ENCODE results near the gene DUSP3. TPM values are rescaled to one million over a fixed set of nuclear protein-coding genes. Genes with fewer than 3 reads are reported as not detected.
"Not testable (repeated sequence)": the region's sequence is repeated elsewhere in the genome, so short reads cannot be mapped to it uniquely, and the experiment has no call there.

Gene DUSP3
- total and polyA plus RNA-seq, 7 experiments from 2014 or later: 5.4 to 31.0 (median 9.6) TPM

DNA sequence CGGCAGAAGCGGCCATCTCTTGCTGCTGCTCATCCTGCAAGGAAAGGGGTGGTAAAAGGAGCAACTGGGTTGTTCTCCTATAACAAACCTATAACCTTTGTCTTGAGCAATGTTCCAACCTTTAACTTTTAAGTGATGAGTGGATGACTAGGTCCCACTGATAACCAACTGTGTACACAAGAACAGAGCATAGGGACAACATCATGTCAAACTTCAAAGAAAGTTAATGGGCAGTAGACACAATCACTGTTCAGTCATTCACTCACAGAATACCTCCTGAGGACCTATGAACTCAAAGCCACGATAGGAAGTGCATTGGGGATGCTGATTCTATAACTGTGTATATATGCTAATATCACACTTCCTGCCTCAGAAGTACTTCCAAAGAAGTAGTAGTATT is 23.1 kb upstream of the DUSP3 start:
- no peak overlapping the region for H3K4me3 ChIP-seq (ENCODE audit: low read length)
- Mint-ChIP-seq H3K27me3 (peaks cover 9 to 46% (median 17%) of the 10 kb centered on the region in 5 donors), H3K36me3 (no peaks in the 10 kb centered on the region), H3K4me3 (no peak overlapping the region), H3K9me3 (no peaks in the 10 kb centered on the region), H3K4me1 (no peaks in the 10 kb centered on the region), H3K27ac (no peak overlapping the region)
- intact Hi-C loops (cut with micrococcal nuclease): no loop called here
- no peaks in the 10 kb centered on the region for H3K9me3 ChIP-seq (ENCODE audit: control insufficient read depth in 2 of 3, low read length in 3 of 3)
- POLR2A ChIA-PET: no interaction called here
- DNase-seq (no peak), ATAC-seq (no peak)
- no peaks in the 10 kb centered on the region for H3K4me1 ChIP-seq (ENCODE audit: control insufficient read depth in 2 of 2, insufficient read depth in 2 of 2, low read length in 2 of 2)
- H3K36me3 ChIP-seq (ENCODE audit: control insufficient read depth in 2 of 3, insufficient read depth in 3 of 3, low read length in 3 of 3): no peaks in the 10 kb centered on the region
- H3K27ac ChIP-seq (ENCODE audit: low read depth, low read length): no peak overlapping the region
- CTCF ChIA-PET: no interaction called here
- H3K27me3 ChIP-seq (ENCODE audit: control insufficient read depth in 2 of 2, insufficient read depth in 2 of 2, low read length in 2 of 2): no peaks in the 10 kb centered on the region

DNA sequence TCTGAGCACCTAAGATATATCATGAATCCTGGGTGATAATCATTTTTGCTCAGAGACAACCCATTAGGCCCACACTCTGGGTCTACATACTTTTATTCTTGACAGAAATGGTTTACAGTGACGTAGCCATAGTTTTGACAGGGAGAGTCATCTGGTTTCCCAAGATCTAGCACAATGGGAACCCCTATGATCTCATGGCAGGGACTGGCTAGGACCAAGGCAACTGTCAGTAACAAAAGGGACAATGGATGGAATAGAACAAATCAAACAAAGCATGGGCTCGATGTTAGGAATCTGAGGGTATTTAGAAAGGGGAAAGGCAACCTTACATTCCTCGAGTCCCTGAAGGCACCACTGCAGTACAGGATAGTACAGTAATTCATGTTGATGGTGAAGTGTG is 22.0 kb upstream of the DUSP3 start:
- Histone ChIP-seq H3K9me3 (ENCODE audit: control insufficient read depth in 2 of 3, low read length in 3 of 3) (no peaks in the 10 kb centered on the region), H3K27ac (ENCODE audit: low read depth, low read length) (no peak overlapping the region), H3K27me3 (ENCODE audit: control insufficient read depth in 2 of 2, insufficient read depth in 2 of 2, low read length in 2 of 2) (no peaks in the 10 kb centered on the region), H3K36me3 (ENCODE audit: control insufficient read depth in 2 of 3, insufficient read depth in 3 of 3, low read length in 3 of 3) (no peaks in the 10 kb centered on the region), H3K4me1 (ENCODE audit: control insufficient read depth in 2 of 2, insufficient read depth in 2 of 2, low read length in 2 of 2) (no peaks in the 10 kb centered on the region), H3K4me3 (ENCODE audit: low read length) (no peak overlapping the region)
- no peak overlapping the region for H3K4me3 Mint-ChIP-seq
- no peak overlapping the region for H3K27ac Mint-ChIP-seq
- no peaks in the 10 kb centered on the region for H3K36me3 Mint-ChIP-seq
- ChIA-PET POLR2A (no interaction called here), CTCF (no interaction called here)
- no peak for DNase-seq
- H3K4me1 Mint-ChIP-seq: no peaks in the 10 kb centered on the region
- no peaks in the 10 kb centered on the region for H3K9me3 Mint-ChIP-seq
- no peak for ATAC-seq
- H3K27me3 Mint-ChIP-seq: peaks cover 9 to 54% (median 18%) of the 10 kb centered on the region in 5 donors
- intact Hi-C loops (cut with micrococcal nuclease): no loop called here

DNA sequence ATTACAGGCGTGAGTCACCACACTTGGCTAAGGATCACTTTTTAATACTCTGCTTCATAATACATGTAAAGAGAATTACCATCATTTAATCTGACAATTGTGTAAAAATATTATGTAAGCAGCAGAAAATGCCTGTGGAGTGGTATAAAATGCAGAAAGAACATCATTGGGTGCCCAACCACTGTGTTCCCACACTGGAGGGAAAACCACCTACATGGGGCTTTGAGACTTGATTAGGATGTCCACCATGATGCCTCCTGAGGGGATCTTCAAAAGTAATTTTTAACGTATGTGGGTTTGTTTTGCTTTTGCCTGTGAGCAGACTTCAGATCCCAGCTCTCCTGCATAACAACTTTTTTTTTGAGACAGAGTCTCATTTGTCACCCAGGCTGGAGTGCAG is 20.3 kb upstream of the DUSP3 start:
- POLR2A ChIA-PET: no interaction called here
- H3K4me3 Mint-ChIP-seq: no peak overlapping the region
- H3K9me3 Mint-ChIP-seq: no peaks in the 10 kb centered on the region
- H3K27me3 Mint-ChIP-seq: peaks cover 6 to 51% (median 18%) of the 10 kb centered on the region in 5 donors
- no peak overlapping the region for H3K27ac Mint-ChIP-seq
- no peak for ATAC-seq
- Histone ChIP-seq H3K27ac (ENCODE audit: low read depth, low read length) (no peak overlapping the region), H3K4me1 (ENCODE audit: control insufficient read depth in 2 of 2, insufficient read depth in 2 of 2, low read length in 2 of 2) (no peaks in the 10 kb centered on the region), H3K9me3 (ENCODE audit: control insufficient read depth in 2 of 3, low read length in 3 of 3) (no peaks in the 10 kb centered on the region), H3K36me3 (ENCODE audit: control insufficient read depth in 2 of 3, insufficient read depth in 3 of 3, low read length in 3 of 3) (no peaks in the 10 kb centered on the region), H3K27me3 (ENCODE audit: control insufficient read depth in 2 of 2, insufficient read depth in 2 of 2, low read length in 2 of 2) (no peaks in the 10 kb centered on the region), H3K4me3 (ENCODE audit: low read length) (no peak overlapping the region)
- CTCF ChIA-PET: no interaction called here
- DNase-seq: no peak
- no peaks in the 10 kb centered on the region for H3K36me3 Mint-ChIP-seq
- intact Hi-C loops (cut with micrococcal nuclease): no loop called here
- H3K4me1 Mint-ChIP-seq: no peaks in the 10 kb centered on the region

DNA sequence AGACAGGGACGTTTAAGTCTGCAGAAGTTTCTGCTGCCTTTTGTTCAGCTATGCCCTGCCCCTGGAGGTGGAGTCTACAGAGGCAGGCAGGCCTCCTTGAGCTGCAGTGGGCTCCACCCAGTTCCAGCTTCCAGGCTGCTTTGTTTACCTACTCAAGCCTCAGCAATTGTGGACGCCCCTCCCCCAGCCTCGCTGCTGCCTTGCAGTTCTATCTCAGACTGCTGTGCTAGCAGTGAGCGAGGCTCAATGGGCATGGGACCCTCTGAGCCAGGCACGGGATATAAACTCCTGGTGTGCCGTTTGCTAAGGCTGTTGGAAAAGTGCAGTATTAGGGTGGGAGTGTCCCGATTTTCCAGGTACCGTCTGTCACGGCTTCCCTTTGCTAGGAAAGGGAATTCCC is 19.2 kb upstream of the DUSP3 start:
- H3K27me3 ChIP-seq (ENCODE audit: control insufficient read depth in 2 of 2, insufficient read depth in 2 of 2, low read length in 2 of 2); H3K27ac Mint-ChIP-seq; H3K4me3 ChIP-seq (ENCODE audit: low read length); H3K27ac ChIP-seq (ENCODE audit: low read depth, low read length); H3K4me1 ChIP-seq (ENCODE audit: control insufficient read depth in 2 of 2, insufficient read depth in 2 of 2, low read length in 2 of 2); ATAC-seq; H3K36me3 ChIP-seq (ENCODE audit: control insufficient read depth in 2 of 3, insufficient read depth in 3 of 3, low read length in 3 of 3); H3K36me3 Mint-ChIP-seq; intact Hi-C loops (cut with micrococcal nuclease); H3K9me3 Mint-ChIP-seq; POLR2A ChIA-PET; H3K4me3 Mint-ChIP-seq; H3K4me1 Mint-ChIP-seq; H3K9me3 ChIP-seq (ENCODE audit: control insufficient read depth in 2 of 3, low read length in 3 of 3); DNase-seq; CTCF ChIA-PET: not testable (repeated sequence)
- peaks cover 6 to 47% (median 13%) of the 10 kb centered on the region in 5 donors for H3K27me3 Mint-ChIP-seq

DNA sequence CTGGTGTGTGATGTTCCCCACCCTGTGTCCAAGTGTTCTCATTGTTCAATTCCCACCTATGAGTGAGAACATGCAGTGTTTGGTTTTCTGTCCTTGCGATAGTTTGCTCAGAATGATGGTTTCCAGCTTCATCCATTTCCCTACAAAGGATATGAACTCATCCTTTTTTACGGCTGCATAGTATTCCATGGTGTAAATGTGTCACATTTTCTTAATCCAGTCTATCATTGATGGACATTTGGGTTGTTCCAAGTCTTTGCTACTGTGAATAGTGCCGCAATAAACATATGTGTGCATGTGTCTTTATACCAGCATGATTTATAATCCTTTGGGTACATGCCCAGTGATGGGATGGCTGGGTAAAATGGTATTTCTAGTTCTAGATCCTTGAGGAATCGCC is 13.9 kb upstream of the DUSP3 start:
- ATAC-seq: not testable (repeated sequence)
- CTCF ChIA-PET: interaction anchor here (0.6 kb wide), 1 partner anchor 26 kb away, joined by 3 read pairs; no protein-coding TSS in a partner anchor

DNA sequence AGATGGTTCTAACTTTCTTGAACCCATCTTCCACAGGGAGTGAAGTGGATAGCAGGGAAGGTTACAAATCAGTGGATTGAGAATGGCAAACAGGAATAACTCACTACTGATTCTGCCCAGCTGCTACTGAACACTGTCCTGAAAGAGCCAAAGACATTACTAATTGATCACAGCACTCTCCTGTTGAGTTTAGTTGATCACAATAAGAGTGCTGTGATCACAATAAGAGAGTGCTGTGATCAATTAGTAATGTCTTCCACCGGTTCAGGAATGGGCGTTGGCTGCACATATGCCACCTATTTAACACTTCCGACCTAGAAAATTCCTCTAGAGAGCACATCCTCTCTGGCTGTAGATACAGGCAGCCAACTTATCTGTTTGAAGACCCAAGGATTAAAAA is 12.8 kb upstream of the DUSP3 start:
- Mint-ChIP-seq H3K27ac (no peak overlapping the region), H3K27me3 (peaks cover 0 to 38% (median 6%) of the 10 kb centered on the region in 5 donors), H3K4me1 (peaks cover 0 to 9% (median 4%) of the 10 kb centered on the region in 7 donors), H3K4me3 (no peak overlapping the region), H3K9me3 (peaks cover 0 to 7% (median 0%) of the 10 kb centered on the region in 11 donors), H3K36me3 (no peaks in the 10 kb centered on the region)
- H3K4me3 ChIP-seq (ENCODE audit: low read length): no peak overlapping the region
- no peak overlapping the region for H3K27ac ChIP-seq (ENCODE audit: low read depth, low read length)
- ATAC-seq: no peak
- H3K9me3 ChIP-seq (ENCODE audit: control insufficient read depth in 2 of 3, low read length in 3 of 3): no peaks in the 10 kb centered on the region
- no peaks in the 10 kb centered on the region for H3K36me3 ChIP-seq (ENCODE audit: control insufficient read depth in 2 of 3, insufficient read depth in 3 of 3, low read length in 3 of 3)
- ChIA-PET POLR2A (no interaction called here), CTCF (no interaction called here)
- intact Hi-C loops (cut with micrococcal nuclease): no loop called here
- DNase-seq: no peak
- H3K27me3 ChIP-seq (ENCODE audit: control insufficient read depth in 2 of 2, insufficient read depth in 2 of 2, low read length in 2 of 2): no peaks in the 10 kb centered on the region
- no peaks in the 10 kb centered on the region for H3K4me1 ChIP-seq (ENCODE audit: control insufficient read depth in 2 of 2, insufficient read depth in 2 of 2, low read length in 2 of 2)

More for the DNA sequence above, 13.9 kb upstream of the DUSP3 start:
- DNase-seq; H3K4me3 Mint-ChIP-seq; H3K4me1 ChIP-seq (ENCODE audit: control insufficient read depth in 2 of 2, insufficient read depth in 2 of 2, low read length in 2 of 2); H3K36me3 ChIP-seq (ENCODE audit: control insufficient read depth in 2 of 3, insufficient read depth in 3 of 3, low read length in 3 of 3); H3K27me3 ChIP-seq (ENCODE audit: control insufficient read depth in 2 of 2, insufficient read depth in 2 of 2, low read length in 2 of 2); H3K27ac ChIP-seq (ENCODE audit: low read depth, low read length); H3K9me3 Mint-ChIP-seq; H3K4me1 Mint-ChIP-seq; H3K4me3 ChIP-seq (ENCODE audit: low read length); H3K9me3 ChIP-seq (ENCODE audit: control insufficient read depth in 2 of 3, low read length in 3 of 3); POLR2A ChIA-PET; H3K27ac Mint-ChIP-seq; H3K36me3 Mint-ChIP-seq; intact Hi-C loops (cut with micrococcal nuclease): not testable (repeated sequence)
- H3K27me3 Mint-ChIP-seq: peaks cover 6 to 39% (median 9%) of the 10 kb centered on the region in 5 donors

DNA sequence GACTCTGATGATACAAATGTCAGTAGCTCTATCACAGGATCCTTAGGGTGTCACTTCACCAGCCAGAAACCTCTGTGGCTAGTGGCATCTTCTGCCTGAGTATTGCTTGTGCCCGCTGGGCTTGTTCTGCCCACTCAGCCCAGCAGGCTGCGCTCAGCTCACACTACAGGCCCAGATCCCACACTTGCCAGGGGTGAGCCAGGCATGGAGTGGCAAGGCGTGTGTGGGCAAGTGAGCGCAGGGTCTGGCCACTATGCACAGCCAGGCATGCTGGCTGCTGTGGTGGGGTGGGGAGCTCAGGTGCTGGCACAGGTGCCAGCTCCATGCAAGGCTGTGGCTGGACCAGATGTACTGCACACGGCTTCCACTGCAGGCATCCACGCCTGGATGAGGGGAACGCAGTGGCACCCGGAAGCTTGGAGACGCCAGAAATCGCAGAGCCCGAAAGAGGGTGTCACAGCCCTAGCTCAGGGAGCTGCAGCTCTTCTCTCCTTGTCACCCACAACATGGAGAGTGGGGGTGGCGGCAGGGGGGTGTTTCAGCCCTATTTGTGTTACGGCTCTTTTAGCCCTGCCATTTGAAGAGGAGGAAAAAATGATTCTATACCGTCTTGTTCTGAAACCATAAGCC is 11.6 kb upstream of the DUSP3 start:
- POLR2A ChIA-PET: no interaction called here
- H3K27me3 ChIP-seq (ENCODE audit: control insufficient read depth in 2 of 2, insufficient read depth in 2 of 2, low read length in 2 of 2): no peaks in the 10 kb centered on the region
- no peaks in the 10 kb centered on the region for H3K9me3 ChIP-seq (ENCODE audit: control insufficient read depth in 2 of 3, low read length in 3 of 3)
- H3K36me3 ChIP-seq (ENCODE audit: control insufficient read depth in 2 of 3, insufficient read depth in 3 of 3, low read length in 3 of 3): no peaks in the 10 kb centered on the region
- Mint-ChIP-seq H3K9me3 (peaks cover 0 to 7% (median 0%) of the 10 kb centered on the region in 11 donors), H3K36me3 (no peaks in the 10 kb centered on the region), H3K4me3 (no peak overlapping the region), H3K4me1 (peaks cover 0 to 9% (median 4%) of the 10 kb centered on the region in 7 donors), H3K27me3 (peaks cover 0 to 31% (median 4%) of the 10 kb centered on the region in 5 donors), H3K27ac (no peak overlapping the region)
- no peaks in the 10 kb centered on the region for H3K4me1 ChIP-seq (ENCODE audit: control insufficient read depth in 2 of 2, insufficient read depth in 2 of 2, low read length in 2 of 2)
- intact Hi-C loops (cut with micrococcal nuclease): no loop called here
- DNase-seq (no peak), ATAC-seq (no peak)
- H3K4me3 ChIP-seq (ENCODE audit: low read length): no peak overlapping the region
- no peak overlapping the region for H3K27ac ChIP-seq (ENCODE audit: low read depth, low read length)
- CTCF ChIA-PET: no interaction called here
